ENCODE measurements around the gene CNIH2.

CNIH2 gene

GRCh38 chr11:66259956-66260355 lies 18.0 kb upstream of the CNIH2 start:
- Histone ChIP-seq H3K9ac (ENCODE audit: low read length) (no peak overlapping the region), H3F3A (ENCODE audit: insufficient read depth, low read length) (peaks cover 4% of the 10 kb centered on the region; the same call in 1 of the 2 replicates), H4K20me1 (ENCODE audit: insufficient read depth, low read length) (no peaks in the 10 kb centered on the region), H3K9me2 (replicated peaks; ENCODE audit: insufficient read depth, low read length) (no peaks in the 10 kb centered on the region), H3K27ac (ENCODE audit: low read length) (no peak overlapping the region), H3K4me1 (ENCODE audit: low read length) (peaks cover 8% of the 10 kb centered on the region), H3K4me3 (ENCODE audit: low read length) (no peak overlapping the region), H3K4me2 (ENCODE audit: low read depth, low read length) (no peak overlapping the region), H3K27me3 (replicated peaks; ENCODE audit: insufficient read depth, low read length) (no peaks in the 10 kb centered on the region), H3K79me2 (ENCODE audit: low read length) (peaks cover 28% of the 10 kb centered on the region), H2AFZ (ENCODE audit: low read length) (no peak overlapping the region), H3K36me3 (replicated peaks; ENCODE audit: insufficient read depth, low read length) (no peaks in the 10 kb centered on the region), H3K9me3 (replicated peaks; ENCODE audit: insufficient read depth, low read length) (no peaks in the 10 kb centered on the region)
- no peak for TF ChIP-seq CTCF (IDR thresholded peaks at IDR 0.05; ENCODE audit: low read length)
- no peak for TF ChIP-seq EZH2phosphoT487 (IDR thresholded peaks at IDR 0.05; ENCODE audit: low read length)
- no peak for TF ChIP-seq EZH2 (optimal IDR thresholded peaks at IDR 0.05; ENCODE audit: low read depth, low read length)
- DNase-seq, result no peak

- H3K27me3 ChIP-seq (replicated peaks; ENCODE audit: insufficient read depth, low read length), result no peaks in the 10 kb centered on the region
- no peak for DNase-seq
- no peaks in the 10 kb centered on the region for H4K20me1 ChIP-seq (ENCODE audit: insufficient read depth, low read length)
- no peak overlapping the region for H3K9ac ChIP-seq (ENCODE audit: low read length)
- H2AFZ ChIP-seq (ENCODE audit: low read length), result no peak overlapping the region
- H3K4me2 ChIP-seq (ENCODE audit: low read depth, low read length), result no peak overlapping the region
- no peaks in the 10 kb centered on the region for H3K9me2 ChIP-seq (replicated peaks; ENCODE audit: insufficient read depth, low read length)
- no peak overlapping the region for H3K4me3 ChIP-seq (ENCODE audit: low read length)
- no peaks in the 10 kb centered on the region for H3K9me3 ChIP-seq (replicated peaks; ENCODE audit: insufficient read depth, low read length)
- H3K79me2 ChIP-seq (ENCODE audit: low read length), result peaks cover 28% of the 10 kb centered on the region
- no peak for TF ChIP-seq EZH2phosphoT487 (IDR thresholded peaks at IDR 0.05; ENCODE audit: low read length)
- no peak for TF ChIP-seq EZH2 (optimal IDR thresholded peaks at IDR 0.05; ENCODE audit: low read depth, low read length)
- no peak for TF ChIP-seq CTCF (IDR thresholded peaks at IDR 0.05; ENCODE audit: low read length)
- no peaks in the 10 kb centered on the region for H3K36me3 ChIP-seq (replicated peaks; ENCODE audit: insufficient read depth, low read length)
- H3F3A ChIP-seq (ENCODE audit: insufficient read depth, low read length), result peaks cover 4% of the 10 kb centered on the region; the same call in 1 of the 2 replicates
- H3K4me1 ChIP-seq (ENCODE audit: low read length), result peaks cover 8% of the 10 kb centered on the region
- H3K27ac ChIP-seq (ENCODE audit: low read length), result no peak overlapping the region
These were observed 16.4 kb upstream of the CNIH2 start for GRCh38 chr11:66261578-66261977.

- H3K4me3 ChIP-seq (ENCODE audit: low read length), result no peak overlapping the region
- no peaks in the 10 kb centered on the region for H3K9me3 ChIP-seq (replicated peaks; ENCODE audit: insufficient read depth, low read length)
- no peak overlapping the region for H3K9ac ChIP-seq (ENCODE audit: low read length)
- H3K36me3 ChIP-seq (replicated peaks; ENCODE audit: insufficient read depth, low read length), result no peaks in the 10 kb centered on the region
- H3K4me2 ChIP-seq (ENCODE audit: low read depth, low read length), result no peak overlapping the region
- no peaks in the 10 kb centered on the region for H4K20me1 ChIP-seq (ENCODE audit: insufficient read depth, low read length)
- H3K79me2 ChIP-seq (ENCODE audit: low read length), result peaks cover 28% of the 10 kb centered on the region
- peaks cover 2% of the 10 kb centered on the region; the same call in 1 of the 2 replicates for H3F3A ChIP-seq (ENCODE audit: insufficient read depth, low read length)
- H3K27me3 ChIP-seq (replicated peaks; ENCODE audit: insufficient read depth, low read length), result no peaks in the 10 kb centered on the region
- no peak overlapping the region for H3K27ac ChIP-seq (ENCODE audit: low read length)
- TF ChIP-seq EZH2 (optimal IDR thresholded peaks at IDR 0.05; ENCODE audit: low read depth, low read length) (no peak), EZH2phosphoT487 (IDR thresholded peaks at IDR 0.05; ENCODE audit: low read length) (no peak), CTCF (IDR thresholded peaks at IDR 0.05; ENCODE audit: low read length) (no peak)
- DNase-seq, result no peak
- no peaks in the 10 kb centered on the region for H3K9me2 ChIP-seq (replicated peaks; ENCODE audit: insufficient read depth, low read length)
- no peak overlapping the region for H2AFZ ChIP-seq (ENCODE audit: low read length)
- H3K4me1 ChIP-seq (ENCODE audit: low read length), result peaks cover 11% of the 10 kb centered on the region
These were observed 15.8 kb upstream of the CNIH2 start for GRCh38 chr11:66262191-66262590.

Data from MM.1S (cell line).